HG02943 (cell line): ENCODE results near the gene RYK.
A peak's percentile ranks its signal among the peaks of the same experiment; 100 is the strongest.
"Not testable (repeated sequence)": the region's sequence is repeated elsewhere in the genome, so short reads cannot be mapped to it uniquely, and the experiment has no call there.

ENCODE experiments used
- ATAC-seq: cut with Tn5 transposase; IDR thresholded peaks from one replicate; pipeline ENCODE4 v1.9.1; 2021; ENCODE audit warnings: mild to moderate bottlenecking, low read depth, moderate library complexity; ENCODE audit not compliant: unreplicated experiment

The RYK gene

DNA sequence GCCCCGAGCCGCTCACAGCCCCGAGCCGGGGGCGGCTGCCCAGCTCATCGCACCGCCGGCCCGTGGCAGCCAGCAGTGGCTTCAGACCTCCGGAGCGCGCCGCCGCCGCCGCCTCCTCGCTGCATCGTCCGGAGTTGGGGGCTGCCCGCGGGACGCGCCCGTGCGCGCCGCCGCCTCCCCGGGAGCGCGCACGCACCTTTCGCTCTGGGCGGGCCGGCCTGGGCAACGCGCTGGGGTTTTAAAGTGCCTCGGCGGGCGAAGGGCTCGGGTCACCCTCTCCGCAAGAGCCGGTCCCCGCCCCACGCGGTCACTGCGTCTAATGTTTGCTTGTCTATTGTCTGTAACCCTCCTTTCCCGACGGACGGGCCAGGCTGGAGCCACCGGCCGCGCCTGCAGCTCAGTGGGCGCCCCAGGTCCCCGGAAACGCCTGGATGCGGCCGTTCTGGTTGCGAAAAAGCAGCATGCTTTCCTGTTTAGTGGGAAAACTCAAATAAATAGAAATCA lies at the start of gene RYK:
Gene RYK, minus strand, starts transcription at position 143 of the 504 bp plus-strand sequence. CDS start 205 bp downstream, outside the sequence.
- ATAC-seq = peak; percentile 75

DNA sequence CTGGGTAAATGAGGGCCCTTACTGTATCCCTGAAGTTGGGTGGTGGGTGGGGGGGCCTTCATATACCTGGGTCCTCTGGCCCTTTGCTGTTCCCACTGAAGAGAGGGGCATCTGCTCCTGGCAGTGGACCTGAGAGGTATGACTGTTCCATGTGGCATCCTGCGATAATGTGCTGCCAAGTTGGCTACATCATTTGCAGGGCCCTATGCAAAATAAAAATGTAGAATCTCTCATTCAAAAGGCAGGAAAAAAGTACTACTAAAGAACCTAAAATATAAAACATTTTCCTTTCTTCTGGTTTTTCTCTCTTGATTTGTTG lies 49.2 kb upstream of the RYK start:
- no peak for ATAC-seq

DNA sequence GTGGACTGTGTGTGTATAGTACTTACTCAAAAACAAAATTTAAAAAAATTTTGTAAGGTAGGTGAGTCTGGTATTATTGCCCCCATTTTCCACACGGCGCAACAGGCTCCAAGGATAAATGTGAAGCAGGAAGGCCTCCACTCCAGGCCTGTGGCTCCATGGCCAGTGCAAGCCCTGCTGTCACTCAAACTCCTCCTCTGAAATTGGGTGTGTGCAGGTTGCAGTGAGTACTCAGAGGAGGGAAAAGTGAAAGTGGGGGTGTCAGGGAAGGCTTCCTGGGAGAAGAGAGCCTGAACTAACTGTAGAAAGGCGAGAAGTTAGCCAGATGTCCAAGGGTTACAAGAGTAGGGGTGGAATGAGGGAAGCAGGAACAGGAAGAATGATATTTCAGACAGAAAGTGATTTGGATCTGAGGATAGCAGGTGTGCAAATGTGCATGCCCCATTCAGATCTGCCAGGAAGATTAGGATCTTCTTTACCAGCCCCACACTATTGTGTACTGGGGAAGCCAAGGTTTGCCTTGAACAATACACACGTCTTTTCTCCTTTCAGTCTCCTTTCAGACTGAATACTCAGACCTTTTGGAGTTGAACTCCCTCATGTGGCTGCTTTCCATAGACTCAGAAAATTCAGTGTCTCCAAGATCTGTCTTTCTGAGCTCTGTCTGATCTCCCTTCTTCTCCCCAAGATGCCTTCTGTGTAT lies 48.7 kb upstream of the RYK start:
- no peak for ATAC-seq

DNA sequence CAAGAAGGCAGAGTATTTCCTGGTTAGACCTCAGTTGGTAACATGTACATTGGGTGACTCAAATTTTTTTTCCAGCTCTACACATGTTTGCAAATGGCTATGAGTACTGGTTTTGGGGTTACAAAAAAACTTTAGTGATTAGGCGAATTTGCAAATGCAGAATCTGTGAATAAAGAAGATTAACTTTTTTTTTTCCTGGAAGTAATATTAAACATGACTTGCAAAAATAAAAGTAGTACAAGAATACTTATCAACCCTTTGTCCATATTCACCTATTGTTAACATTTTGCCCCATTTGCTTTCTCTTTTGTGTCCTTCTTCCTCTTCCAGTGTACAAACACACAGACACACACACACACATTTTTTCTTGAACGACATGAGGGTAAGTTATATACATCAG lies 47.6 kb upstream of the RYK start:
- ATAC-seq = no peak

DNA sequence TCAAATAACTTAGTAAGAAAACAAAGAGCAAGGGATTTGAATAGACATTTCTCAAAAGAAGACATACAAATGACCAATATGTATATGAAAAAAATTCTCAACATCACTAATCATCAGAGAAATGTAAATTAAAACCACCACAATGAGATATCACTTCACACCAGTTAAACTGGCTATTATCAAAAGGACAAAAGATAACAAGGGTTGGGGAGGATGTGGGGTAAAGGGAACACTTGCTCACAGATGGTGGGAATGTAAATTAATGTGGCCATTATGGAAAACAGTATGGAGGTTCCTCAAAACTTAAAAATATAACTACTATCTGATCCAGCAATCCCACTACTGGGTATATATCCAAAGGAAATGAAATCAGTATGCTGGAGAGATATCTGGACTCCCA lies 46.0 kb upstream of the RYK start:
- ATAC-seq = no peak

DNA sequence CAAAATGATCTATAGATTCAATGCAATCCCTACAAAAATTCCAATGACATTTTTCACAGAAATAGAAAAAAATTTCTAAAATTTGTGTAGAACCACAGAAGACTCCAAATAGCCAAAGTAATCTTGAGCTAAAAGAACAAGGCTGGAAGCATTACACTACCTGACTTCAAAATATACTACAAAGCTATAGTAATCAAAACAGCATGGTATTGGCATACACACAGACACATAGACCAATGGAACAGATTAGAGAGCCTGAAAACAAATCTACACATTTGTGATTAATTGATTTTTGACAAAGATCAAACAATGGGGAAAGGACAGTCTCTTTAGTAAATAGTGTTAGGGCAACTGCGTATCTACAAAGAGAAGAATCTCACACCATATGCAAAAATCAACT lies 45.3 kb upstream of the RYK start:
- no peak for ATAC-seq

DNA sequence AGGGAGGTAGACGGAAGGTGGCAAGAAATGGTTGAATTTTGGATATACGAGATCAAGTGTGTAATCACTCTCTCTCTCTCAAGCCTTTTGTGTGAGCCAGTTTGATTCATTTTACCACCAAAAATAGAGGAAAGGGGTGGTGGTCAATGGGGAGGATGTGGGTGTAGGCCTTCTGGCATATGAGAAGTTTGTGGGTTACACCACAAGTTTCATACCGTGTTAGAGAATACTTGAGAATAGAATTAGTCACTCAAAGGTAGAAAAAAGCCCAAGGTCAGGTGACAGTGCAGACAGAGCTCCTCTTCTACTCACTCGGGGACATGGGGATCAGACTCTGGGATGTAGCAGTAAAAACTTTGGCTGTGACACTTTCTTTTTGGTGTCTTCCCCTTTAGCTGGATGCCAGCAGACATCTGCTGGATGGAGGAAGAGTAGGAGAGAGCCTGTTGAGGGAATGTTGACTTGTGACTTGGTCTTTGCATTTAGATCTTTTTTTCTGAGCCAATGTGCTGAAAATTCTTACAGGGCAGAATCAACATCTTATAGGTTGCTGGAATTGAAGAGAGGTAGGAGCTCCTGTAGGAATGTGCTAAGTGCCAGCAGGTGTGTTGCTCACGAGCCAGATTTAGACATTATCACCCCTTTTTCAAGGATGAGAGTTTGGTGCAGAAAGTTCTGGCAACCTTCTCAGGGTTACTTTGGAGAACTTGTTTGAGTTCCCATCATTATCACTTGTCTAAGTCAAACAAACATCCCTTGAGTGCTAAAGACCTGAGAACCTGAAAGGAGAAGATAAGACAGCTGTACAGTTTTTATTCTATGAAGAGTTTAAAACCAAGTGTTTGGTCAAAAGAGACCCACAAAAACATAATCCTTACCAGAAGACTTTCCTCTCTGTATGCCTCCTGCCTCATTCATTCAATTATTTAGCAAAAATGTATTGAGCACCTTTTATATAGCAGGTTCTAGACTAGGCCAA lies 43.9 kb upstream of the RYK start:
- peak; percentile 99 for ATAC-seq

DNA sequence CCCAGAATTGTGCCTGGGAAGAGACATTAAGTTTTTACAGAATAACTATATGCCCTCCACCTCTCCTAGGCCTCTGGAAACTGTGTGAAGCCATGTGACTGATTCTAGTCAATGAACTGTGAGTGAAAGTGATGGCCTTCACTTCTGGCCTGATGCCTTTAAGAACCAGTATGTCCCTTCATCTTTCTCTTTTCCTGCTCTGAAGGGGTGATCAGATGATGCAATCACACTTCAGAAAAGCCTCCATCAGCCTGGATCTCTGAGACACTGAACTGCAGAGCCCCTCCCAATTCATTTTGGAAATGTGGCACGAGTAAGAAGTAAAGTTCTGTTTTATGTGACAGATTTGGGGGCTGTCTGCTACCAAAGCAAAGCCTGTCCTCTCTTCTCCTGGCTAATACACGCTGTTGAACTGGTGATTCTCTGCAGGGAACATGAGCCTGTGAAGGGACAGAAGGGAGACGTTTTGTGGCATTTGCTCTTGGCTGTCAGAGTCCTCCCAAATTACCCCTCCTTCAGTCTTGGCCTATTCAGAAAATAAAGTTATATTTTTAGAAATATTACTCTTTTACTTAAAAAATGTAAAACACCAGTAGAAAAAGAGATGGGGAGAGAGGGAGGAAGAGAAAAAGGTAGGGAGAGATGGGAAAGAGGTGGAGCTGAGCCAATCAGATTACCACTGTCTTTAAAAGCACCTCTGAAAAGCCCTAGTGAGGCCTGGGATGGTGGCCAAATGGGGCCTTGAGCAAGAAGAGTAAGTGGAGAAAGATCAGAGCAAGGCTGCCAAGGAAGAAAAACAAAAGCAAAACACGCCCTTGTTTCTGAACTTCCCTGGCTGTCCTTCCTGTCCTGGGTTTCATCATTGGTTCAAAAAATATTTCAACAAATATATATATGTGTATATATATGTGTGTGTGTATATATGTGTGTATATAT lies 40.9 kb upstream of the RYK start:
- no peak for ATAC-seq

DNA sequence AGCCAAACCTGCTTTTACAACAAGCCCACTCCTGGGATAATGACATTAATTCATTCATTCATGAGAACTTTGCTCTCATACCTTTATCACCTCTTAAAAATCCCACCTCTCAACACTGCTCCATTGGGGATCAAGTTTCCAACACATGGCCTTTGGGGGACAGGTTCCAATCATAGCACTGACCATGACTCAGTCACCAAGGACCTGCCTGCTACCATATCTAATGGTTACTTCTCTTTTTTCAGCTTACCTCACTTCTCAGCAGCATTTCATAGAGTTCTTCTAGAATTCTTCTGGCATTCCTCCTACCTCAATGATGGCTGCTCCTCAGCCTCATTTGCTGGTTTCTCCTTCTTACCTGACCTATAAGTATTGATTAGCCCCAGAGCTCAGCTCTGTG lies 36.9 kb upstream of the RYK start:
- ATAC-seq = no peak

DNA sequence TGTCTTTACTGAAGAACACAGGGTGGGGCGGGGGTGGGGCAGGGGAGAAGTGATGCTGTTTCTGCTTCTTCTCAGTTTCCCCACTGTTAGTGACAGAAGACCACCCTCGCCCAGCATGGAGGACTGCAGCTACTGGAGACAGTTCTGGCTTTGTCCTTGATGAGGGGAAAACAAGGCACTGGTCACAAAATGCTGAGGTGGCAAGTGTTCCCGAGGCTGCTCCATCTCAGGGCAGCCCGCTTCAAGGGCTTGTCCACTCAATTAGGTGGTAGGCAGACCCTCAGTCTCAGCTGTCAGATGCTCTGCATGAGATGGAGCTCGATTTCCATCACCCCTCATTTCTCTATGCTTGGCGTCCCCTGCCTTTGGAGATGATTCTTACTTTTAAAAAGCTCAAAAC lies 33.8 kb upstream of the RYK start:
- no peak for ATAC-seq

DNA sequence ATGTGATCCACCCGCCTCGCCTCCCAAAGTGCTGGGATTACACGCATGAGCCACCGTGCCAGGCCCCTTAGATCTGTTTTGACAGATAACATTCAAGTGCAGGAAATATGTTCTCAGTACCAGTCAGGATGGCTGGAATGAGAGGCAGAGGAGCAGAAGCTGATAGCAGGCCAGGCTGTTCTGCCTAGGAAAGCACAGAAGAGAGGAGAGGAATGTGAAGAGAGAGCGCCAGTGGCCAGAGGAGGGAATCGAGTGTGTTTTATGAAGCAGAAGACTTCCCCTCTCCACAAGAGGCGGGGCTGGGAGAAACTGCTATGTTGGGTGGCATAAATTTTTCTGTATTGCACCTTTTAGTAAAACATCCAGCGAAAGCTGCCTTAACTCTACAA lies 32.0 kb upstream of the RYK start:
- ATAC-seq = no peak

DNA sequence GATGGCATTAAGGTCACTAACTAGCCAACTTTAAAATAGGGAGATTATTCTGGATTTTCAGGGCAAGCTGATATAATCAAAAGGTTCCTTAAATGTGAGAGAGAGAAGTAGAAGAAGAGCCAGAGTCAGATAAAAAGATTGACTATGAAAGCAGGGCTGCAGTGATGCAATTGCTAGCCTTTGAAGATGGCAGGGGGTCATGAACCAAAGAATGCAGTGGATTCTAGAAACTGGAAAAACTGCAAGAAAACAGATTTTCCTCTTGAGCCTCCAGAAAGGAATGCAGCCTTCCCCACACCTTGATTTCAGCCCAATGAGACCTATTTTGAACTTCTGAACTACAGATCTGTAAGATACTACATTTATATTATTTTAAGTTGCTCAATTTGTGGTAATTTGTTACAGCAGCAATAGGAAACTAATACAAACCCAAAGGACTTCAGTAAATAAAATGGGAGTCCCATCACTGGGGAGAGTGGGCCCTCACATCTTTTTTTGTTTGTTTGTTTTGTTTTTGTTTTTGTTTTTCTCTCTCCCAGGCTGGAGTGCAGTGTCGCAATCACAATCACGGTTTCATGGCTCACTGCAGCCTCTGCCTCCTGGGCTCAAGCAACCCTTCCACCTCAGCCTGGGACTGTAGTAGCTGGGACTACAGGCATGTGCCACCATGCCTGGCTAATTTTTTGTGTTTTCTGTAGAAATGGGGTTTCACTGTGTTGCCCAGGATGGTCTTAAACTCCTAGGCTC lies 31.4 kb upstream of the RYK start:
- no peak for ATAC-seq

DNA sequence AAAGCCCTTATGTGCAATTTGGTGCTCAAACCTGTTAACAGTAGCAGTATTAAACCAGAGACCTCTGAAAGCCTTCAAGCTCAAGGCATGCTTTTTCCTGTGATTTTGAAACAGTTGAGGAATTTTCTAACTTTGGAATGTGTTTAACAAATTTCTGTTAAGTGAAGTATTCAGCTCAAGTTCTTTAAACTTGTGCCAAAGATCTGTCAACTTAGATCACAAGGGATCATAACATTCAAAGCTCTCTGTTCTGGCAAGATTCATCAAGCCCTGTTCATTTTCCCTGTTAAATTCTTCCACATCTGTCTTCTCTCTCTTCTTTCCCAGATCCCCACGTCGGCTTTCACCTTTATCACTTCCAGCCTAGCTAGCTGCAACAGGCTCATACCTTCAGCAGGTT lies 28.8 kb upstream of the RYK start:
- no peak for ATAC-seq

DNA sequence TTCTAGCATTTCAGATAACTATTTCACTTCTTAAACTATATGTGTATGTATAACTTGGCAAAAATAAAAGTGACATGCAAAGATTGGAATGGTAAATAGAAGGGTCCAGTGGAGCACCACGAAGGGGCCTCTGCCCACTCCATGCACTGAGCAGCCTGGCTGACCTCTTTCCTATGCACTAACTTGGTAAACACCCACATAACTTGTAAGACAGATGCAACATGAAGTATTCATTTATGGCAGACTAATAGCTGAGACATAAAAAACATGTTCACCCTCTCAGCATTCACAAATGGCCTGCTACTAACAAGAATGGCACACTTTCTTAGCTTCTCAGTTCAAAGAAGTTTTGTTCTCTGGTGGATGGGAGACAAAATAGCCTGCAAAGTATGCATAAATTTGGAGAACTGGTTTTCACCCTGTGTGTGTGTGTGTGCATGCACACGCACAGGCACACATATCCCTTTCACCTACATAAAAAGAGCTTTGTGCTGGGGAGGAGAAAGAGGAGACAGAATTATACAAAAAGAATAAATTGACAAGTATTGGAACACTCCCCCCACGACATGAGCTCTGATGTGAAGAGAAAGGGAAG lies 26.5 kb upstream of the RYK start:
- ATAC-seq = no peak

DNA sequence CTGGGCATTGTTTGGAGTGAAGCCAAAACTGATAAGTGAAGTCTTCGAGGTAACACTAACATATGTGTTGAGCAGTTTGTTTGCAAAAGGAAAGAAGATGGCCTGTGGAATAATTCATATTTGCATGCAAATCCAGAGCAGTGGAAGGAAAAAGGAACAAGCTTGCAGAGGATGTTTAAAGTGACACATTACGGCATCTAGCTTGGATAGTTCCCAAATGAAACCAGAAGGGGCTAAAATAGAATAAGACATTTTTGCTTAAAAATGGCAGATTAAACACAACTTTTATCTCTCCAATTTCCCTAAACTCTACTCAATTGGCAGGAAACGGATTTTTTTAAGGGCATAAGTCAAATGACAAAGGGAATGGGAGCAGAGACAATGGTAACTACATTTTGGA lies 25.4 kb upstream of the RYK start:
- ATAC-seq = no peak

DNA sequence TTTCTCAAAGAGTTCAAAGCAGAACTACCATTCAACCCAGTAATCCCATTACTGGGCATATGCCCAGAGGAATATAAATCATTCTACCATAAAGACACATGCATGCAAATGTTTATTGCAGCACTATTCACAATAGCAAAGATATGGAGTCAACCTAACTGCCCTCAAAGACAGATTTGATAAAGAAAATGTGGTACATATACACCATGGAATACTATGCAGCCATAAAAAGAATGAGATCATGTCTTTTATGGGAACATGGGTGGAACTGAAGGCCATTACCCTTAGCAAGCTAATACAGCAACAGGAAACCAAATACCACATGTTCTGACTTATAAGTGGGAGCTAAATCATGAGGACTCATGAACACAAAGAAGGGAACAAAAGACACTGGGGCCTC lies 24.5 kb upstream of the RYK start:
- not testable (repeated sequence) for ATAC-seq

DNA sequence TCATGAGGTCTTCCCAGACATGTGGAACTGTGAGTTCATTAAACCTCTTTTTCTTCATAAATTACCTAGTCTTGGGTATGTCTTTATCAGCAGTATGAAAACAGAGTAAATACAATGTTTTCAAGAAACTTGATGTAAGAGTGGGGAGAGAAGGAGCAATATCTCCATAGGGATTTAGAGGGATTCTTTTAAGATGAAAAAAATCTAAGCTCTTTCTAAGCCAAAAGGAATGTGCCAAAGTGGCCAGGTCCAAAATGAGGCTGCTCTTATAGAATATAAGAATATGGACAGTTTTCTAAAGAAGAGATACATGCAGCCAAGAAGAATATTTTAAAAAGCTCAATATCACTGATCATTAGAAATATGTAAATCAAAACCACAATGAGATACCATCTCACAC lies 23.9 kb upstream of the RYK start:
- ATAC-seq = no peak

DNA sequence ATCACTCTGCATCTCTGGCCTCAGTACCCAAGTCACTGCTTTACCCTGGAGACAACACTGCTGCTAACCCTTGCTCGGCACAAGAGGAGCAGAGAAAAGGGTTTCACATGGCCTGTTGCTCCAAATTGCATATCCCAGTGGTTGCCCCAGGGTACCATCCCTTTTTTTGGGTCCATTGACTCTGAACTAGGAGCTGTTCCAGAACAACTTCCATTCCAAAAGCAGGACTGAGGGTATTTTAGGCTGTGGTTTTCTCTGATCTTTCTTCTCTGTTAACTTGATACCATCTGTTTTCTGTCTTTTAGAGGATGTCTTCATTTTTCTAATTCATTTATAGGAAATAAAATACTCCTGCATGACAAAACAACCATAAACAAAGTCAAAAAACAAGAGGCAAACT lies 17.3 kb upstream of the RYK start:
- no peak for ATAC-seq

DNA sequence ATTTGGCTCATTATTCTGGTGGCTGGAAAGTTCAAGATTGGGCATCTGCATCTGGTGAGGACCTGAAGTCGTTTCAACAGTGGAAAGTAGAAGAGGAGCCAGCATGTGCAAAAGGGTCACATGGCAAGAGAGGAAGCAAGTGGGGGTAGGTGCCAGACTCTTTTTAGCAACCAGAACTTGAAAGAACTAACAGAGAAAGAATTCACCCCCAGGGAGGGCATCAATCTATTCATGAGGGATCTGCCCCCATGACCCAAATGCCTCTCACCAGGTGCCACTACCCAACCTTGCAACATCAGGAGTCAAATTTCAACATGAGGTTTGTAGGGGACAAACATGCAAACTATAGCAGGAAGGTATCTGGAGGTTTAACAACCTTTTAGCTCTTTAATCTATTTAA lies 10.3 kb upstream of the RYK start:
- ATAC-seq = no peak
